Activated CD4-positive, alpha-beta T cell treated with anti-CD3 and anti-CD28 coated beads, Interleukin-2, Interleukin-6, amounts not matched to agents 100 ng/mL and 50 ng/mL, durations not matched to agents 16 hours and 8 hours (primary cell): ENCODE measurements around the gene FOLR3.
"Not testable (repeated sequence)": the region's sequence is repeated elsewhere in the genome, so short reads cannot be mapped to it uniquely, and the experiment has no call there.

Experiments
- DNase-seq: peaks from one replicate; pipeline ENCODE4 v3.0.0-alpha.2; 2020

The FOLR3 gene

GRCh38 chr11:72135473-72135872 is at the start of gene FOLR3:
TSS of gene FOLR3 (plus strand) at chr11:72135725. CDS start at chr11:72135953, 228 bp downstream.
- DNase-seq, result not testable (repeated sequence)

GRCh38 chr11:72088076-72088808 is 47.3 kb upstream of the FOLR3 start:
- no peak for DNase-seq

- peak; percentile 65 for DNase-seq
These were observed 44.2 kb upstream of the FOLR3 start for GRCh38 chr11:72091292-72091691.

GRCh38 chr11:72098741-72099140 is 36.8 kb upstream of the FOLR3 start:
- no peak for DNase-seq

- DNase-seq, result no peak
These were observed 35.5 kb upstream of the FOLR3 start for GRCh38 chr11:72100009-72100408.

- no peak for DNase-seq
These were observed 35.1 kb upstream of the FOLR3 start for GRCh38 chr11:72100462-72100861.

GRCh38 chr11:72102162-72102561 is 33.4 kb upstream of the FOLR3 start:
- DNase-seq, result no peak

GRCh38 chr11:72102631-72102945 is 32.9 kb upstream of the FOLR3 start:
- DNase-seq, result no peak

- DNase-seq, result peak; percentile 99
These were observed 32.4 kb upstream of the FOLR3 start, which contains the start of gene LAMTOR1 for GRCh38 chr11:72102946-72103753. TSS of gene LAMTOR1 (minus strand) at chr11:72103297. CDS start at chr11:72103224, 73 bp downstream.

GRCh38 chr11:72103754-72104167 is 31.8 kb upstream of the FOLR3 start:
- DNase-seq, result no peak

- DNase-seq, result no peak
These were observed 29.6 kb upstream of the FOLR3 start, which contains the start of gene TOMT for GRCh38 chr11:72105888-72106287. TSS of gene TOMT (plus strand) at chr11:72105924. CDS start at chr11:72105952, 28 bp downstream.

GRCh38 chr11:72111300-72112142 is 24.0 kb upstream of the FOLR3 start:
- no peak for DNase-seq

GRCh38 chr11:72112143-72112977 is 23.2 kb upstream of the FOLR3 start, which contains the start of gene ANAPC15:
TSS of gene ANAPC15 (minus strand) at chr11:72112695. CDS start at chr11:72111276, 1,419 bp downstream.
- DNase-seq, result peak; percentile 99

GRCh38 chr11:72112978-72113808 is 22.3 kb upstream of the FOLR3 start:
- DNase-seq, result no peak

- DNase-seq, result no peak
These were observed 21.0 kb upstream of the FOLR3 start for GRCh38 chr11:72114570-72114969.

- no peak for DNase-seq
These were observed 19.3 kb upstream of the FOLR3 start for GRCh38 chr11:72116019-72116755.

GRCh38 chr11:72119198-72119597 is 16.3 kb upstream of the FOLR3 start:
- DNase-seq, result no peak

- DNase-seq, result no peak
These were observed 14.6 kb upstream of the FOLR3 start for GRCh38 chr11:72120930-72121329.

GRCh38 chr11:72122607-72123006 is 12.9 kb upstream of the FOLR3 start:
- DNase-seq, result no peak

- DNase-seq, result no peak
These were observed 12.3 kb upstream of the FOLR3 start for GRCh38 chr11:72123117-72123653.
